Osteocyte (in vitro differentiated cells): Measurements from ENCODE around the gene AMER1. TPM values are rescaled to one million over a fixed set of nuclear protein-coding genes. Genes with fewer than 3 reads are reported as not detected.

Experiments used
- DNase-seq: peaks from one replicate; pipeline ENCODE4 v3.0.0; 2021; ENCODE audit warnings: mixed read lengths; ENCODE audit not compliant: unreplicated experiment; ENCODE audit errors: extremely low spot score
- H3K27ac Mint-ChIP-seq: one replicate; pipeline ENCODE4 v1.8.0; 2021; ENCODE audit warnings: mild to moderate bottlenecking, mixed read lengths; ENCODE audit not compliant: unreplicated experiment
- H3K27me3 Mint-ChIP-seq: one replicate; pipeline ENCODE4 v1.8.0; 2021; ENCODE audit warnings: mixed read lengths; ENCODE audit not compliant: unreplicated experiment
- H3K36me3 Mint-ChIP-seq: one replicate; pipeline ENCODE4 v1.8.0; 2021; ENCODE audit warnings: mixed read lengths; ENCODE audit not compliant: unreplicated experiment
- H3K4me1 Mint-ChIP-seq: one replicate; pipeline ENCODE4 v1.8.0; 2021; ENCODE audit warnings: mixed read lengths; ENCODE audit not compliant: unreplicated experiment
- H3K4me3 Mint-ChIP-seq: one replicate; pipeline ENCODE4 v1.8.0; 2021; ENCODE audit warnings: mild to moderate bottlenecking, moderate library complexity, mixed read lengths; ENCODE audit not compliant: unreplicated experiment
- H3K9me3 Mint-ChIP-seq: one replicate; pipeline ENCODE4 v1.8.0; 2021; ENCODE audit warnings: mixed read lengths; ENCODE audit not compliant: unreplicated experiment
- CTCF ChIP-seq: fragments of 200-600 bp; sonication (generic); IDR thresholded peaks from 2 replicates; pipeline ENCODE4 v1.5.0; 2021; ENCODE audit warnings: antibody characterized with exemption, mild to moderate bottlenecking, moderate library complexity
- total RNA-seq: library from RNA; stranded (reverse); gene quantifications from 2 replicates; pipeline ENCODE4 v1.2.1, GENCODE V29; 2021

The AMER1 gene
- total RNA-seq, 1 donor from 2014 or later = 4.8 TPM

GRCh38 chrX:64152857-64153256 lies 52.7 kb downstream of the AMER1 start:
- Mint-ChIP-seq H3K4me1 (no peaks in the 10 kb centered on the region), H3K9me3 (peaks cover 38% of the 10 kb centered on the region), H3K27ac (no peak overlapping the region), H3K27me3 (no peaks in the 10 kb centered on the region), H3K36me3 (no peaks in the 10 kb centered on the region), H3K4me3 (no peak overlapping the region)
- DNase-seq = no peak
- no peak for TF ChIP-seq CTCF

- Mint-ChIP-seq H3K27me3 (no peaks in the 10 kb centered on the region), H3K4me1 (no peaks in the 10 kb centered on the region), H3K36me3 (no peaks in the 10 kb centered on the region), H3K4me3 (no peak overlapping the region), H3K9me3 (peaks cover 44% of the 10 kb centered on the region), H3K27ac (no peak overlapping the region)
- no peak for DNase-seq
- no peak for TF ChIP-seq CTCF
Observed at GRCh38 chrX:64151911-64152310, 53.6 kb downstream of the AMER1 start.

- H3K4me1 Mint-ChIP-seq = no peaks in the 10 kb centered on the region
- H3K27ac Mint-ChIP-seq = no peak overlapping the region
- no peak for TF ChIP-seq CTCF
- no peak for DNase-seq
- H3K9me3 Mint-ChIP-seq = peaks cover 42% of the 10 kb centered on the region
- no peak overlapping the region for H3K4me3 Mint-ChIP-seq
- H3K36me3 Mint-ChIP-seq = no peaks in the 10 kb centered on the region
- H3K27me3 Mint-ChIP-seq = no peaks in the 10 kb centered on the region
Observed at GRCh38 chrX:64150775-64151174, 54.7 kb downstream of the AMER1 start.

Other genes with a start within 250 kb of the AMER1 start
- not detected in 2 replicates for gene ASB12, start 24.9 kb upstream of the AMER1 start, total RNA-seq
- 1.4 and 1.5 TPM in 2 replicates for gene MTMR8, start 189.7 kb upstream of the AMER1 start, total RNA-seq